Inflammatory macrophage treated with lipopolysaccharide for 4 hours (primary cell): ENCODE measurements around the gene TXLNG.

Experiments
- DNase-seq: peaks from one replicate; pipeline ENCODE4 v3.0.0-alpha.2; 2020

TXLNG gene

DNA sequence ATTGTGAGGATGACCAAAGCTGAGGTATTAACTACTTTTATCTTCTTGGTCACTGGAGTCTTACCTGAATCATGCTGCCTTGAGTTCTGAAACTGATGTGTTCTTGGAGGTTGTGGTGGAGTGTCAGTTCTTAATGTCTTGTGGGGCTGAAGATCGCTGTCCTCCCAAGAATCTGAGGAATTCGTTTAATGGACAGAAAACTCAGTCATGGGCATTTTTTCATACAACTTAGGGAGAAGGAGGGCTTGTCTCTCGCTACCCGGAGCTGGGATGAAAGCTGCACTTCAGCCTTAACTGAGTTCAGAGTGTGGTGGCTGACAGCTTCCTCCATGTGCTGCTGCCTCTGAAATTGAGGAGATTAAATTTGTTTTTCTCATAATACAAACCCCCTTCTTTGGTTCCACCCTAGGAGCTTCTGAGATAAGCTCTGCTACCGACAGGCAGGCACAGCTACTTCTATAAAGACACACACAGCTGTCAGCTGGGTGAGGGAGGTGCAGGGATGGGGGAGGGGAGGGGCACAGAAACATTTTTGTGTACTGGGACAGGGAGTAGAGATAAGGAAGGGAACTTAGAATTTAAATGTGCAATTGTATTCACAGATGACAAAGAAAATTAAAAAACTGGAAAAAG, 53.1 kb downstream of the TXLNG start:
- no peak for DNase-seq

- peak; percentile 9 for DNase-seq
Measured at GRCh38 chrX:16839852-16840460, 53.7 kb downstream of the TXLNG start.

GRCh38 chrX:16842684-16843083, 56.4 kb downstream of the TXLNG start:
- DNase-seq: no peak

- no peak for DNase-seq
Measured at GRCh38 chrX:16843208-16843909, 57.1 kb downstream of the TXLNG start.

GRCh38 chrX:16845686-16846085, 59.4 kb downstream of the TXLNG start:
- DNase-seq: no peak

GRCh38 chrX:16848541-16848940, 62.3 kb downstream of the TXLNG start:
- no peak for DNase-seq

DNA sequence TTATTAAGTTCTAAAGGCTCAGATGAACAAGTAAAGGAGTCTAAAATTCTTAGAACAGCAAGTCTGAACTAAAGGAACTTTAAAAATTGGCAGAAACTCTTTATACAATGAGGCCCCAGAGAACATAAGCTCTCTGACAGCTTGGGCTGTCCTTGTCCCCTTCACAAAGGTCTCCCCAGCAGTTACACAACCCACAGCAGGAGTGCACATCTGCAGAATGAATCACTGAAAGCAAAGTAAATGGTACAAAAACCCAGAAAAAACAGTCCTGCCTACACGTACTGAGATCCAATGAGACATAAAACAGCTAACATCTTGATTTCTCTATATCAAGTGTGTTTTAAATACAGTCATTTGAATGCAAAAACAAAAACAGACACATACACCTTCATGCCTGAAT, 65.2 kb downstream of the TXLNG start:
- no peak for DNase-seq

DNA sequence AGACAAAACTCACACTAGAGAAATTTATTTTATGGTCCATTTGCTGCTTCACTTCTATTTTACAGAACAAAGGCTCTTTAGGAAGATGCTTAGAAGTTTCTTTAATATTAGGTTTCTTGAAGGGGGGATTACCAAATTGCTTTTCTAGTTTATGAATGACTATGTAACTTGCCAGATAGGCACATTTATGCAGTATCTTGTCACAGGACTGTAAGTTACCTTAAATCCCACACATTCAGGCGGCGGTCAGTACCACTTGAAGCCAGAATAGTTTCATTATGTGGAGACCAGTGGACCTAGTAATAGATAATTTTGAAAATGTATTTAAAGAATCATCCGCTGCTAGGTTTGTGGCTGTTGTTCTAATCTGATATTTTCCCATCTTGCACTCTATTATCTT, 65.6 kb downstream of the TXLNG start:
- no peak for DNase-seq

- no peak for DNase-seq
Measured at GRCh38 chrX:16852617-16853179, 66.4 kb downstream of the TXLNG start.

- no peak for DNase-seq
Measured at GRCh38 chrX:16853537-16853936, 67.3 kb downstream of the TXLNG start.

DNA sequence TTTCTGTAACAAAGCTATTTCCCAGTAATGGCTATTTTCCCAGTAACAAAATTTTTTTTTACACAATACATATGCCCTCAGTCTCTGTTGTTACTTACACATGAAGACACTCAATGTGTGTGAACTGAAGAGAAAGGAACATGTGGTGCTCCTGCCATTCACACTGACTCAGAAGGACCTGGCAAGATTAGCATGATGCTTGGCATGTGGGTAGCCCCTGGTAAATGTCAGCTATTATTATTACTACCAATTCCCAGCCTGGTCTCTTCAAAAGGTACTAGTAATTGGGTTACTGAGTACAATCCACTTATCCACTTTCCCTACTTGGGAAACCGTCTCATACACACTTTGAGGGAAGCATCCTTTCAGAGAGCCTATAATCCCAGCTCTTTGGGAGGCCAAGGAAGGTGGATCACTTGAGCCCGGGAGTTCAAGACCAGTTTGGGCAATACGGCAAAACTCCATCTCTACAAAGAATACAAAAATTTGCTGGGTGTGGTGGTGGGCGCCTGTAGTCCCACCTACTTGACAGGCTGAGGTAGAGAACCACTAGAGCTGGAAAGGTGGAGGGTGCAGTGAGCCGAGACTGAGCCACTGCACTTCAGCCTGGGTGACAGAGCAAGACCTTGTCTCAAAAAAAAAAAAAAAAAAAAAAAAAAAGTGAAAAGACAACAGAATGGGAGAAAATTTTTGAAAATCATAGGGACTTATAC, 69.3 kb downstream of the TXLNG start:
- no peak for DNase-seq

- peak; percentile 42 for DNase-seq
Measured at GRCh38 chrX:16856076-16856404, 69.8 kb downstream of the TXLNG start.

DNA sequence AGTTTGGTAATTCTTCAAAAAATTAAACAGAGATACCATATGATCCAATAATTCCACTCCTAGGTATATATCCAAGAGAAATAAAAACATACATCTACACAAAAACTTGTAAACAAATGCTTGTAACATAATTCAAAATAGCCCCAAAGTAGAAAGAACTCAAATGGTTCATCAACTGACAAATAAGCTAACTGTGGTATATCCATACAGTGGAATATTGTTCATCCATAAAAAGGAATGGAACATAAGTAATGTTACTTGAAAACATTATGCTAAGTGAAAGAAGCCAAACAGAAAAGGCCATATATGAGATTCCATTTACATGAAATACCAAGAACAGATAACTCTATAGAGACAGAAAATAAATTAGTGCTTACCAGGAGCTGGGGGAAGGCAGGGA, 70.5 kb downstream of the TXLNG start:
- no peak for DNase-seq

DNA sequence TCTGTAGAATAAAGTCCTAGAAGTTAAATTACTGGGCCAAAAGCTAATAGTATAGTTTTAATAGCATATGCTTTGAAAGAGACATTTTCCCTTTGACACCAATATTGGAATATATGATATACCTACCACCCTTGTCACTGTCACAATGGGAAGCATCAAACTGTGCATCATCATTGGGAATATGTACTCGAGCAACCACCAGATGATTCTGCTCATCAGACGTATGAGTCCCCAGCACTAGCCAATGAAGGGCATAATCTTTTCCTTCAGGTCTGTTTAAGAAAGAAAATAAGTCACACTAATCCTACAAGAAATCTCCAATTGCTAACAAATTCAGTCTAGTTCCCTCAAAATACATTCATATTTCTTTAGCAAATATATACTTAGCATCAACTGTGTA, 76.6 kb downstream of the TXLNG start:
- no peak for DNase-seq

- no peak for DNase-seq
Measured at GRCh38 chrX:16867947-16868346, 81.7 kb downstream of the TXLNG start.

GRCh38 chrX:16868920-16869319, 82.7 kb downstream of the TXLNG start:
- DNase-seq: no peak

DNA sequence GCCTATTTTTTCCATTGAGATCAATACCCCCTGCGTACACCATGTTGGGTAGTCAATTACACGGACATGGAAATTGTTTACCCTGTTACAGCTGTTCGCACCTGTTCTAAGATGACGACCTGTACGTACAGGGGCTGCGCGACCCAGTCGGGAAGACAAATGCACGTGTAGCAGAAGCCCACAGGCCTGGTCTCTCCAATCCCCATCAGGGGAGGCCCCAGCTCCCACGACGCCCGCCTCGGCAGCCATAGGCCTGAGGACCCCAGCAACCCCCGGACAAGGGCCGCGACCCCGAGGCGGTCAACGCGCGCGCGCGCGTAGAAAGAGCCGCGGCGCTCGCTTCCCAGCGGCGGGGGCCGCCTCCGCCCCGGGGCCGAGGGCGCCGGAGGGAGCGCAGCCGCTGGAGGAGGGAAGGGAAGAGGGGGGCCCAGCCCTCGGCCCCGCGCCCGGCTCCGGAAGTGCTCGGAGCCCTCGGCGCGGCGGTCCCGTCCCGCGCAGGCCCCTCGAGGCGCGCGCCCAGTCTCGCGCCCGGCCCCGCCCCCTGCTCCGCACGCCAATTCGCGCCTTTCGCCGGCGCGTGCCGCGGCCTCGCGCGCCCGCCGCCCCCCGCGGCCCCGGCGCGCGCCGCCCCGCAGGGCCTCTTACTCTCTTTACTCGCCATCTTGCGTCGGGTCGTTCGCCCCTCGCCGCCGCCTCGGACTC, 83.3 kb downstream of the TXLNG start:
- peak; percentile 23 for DNase-seq

DNA sequence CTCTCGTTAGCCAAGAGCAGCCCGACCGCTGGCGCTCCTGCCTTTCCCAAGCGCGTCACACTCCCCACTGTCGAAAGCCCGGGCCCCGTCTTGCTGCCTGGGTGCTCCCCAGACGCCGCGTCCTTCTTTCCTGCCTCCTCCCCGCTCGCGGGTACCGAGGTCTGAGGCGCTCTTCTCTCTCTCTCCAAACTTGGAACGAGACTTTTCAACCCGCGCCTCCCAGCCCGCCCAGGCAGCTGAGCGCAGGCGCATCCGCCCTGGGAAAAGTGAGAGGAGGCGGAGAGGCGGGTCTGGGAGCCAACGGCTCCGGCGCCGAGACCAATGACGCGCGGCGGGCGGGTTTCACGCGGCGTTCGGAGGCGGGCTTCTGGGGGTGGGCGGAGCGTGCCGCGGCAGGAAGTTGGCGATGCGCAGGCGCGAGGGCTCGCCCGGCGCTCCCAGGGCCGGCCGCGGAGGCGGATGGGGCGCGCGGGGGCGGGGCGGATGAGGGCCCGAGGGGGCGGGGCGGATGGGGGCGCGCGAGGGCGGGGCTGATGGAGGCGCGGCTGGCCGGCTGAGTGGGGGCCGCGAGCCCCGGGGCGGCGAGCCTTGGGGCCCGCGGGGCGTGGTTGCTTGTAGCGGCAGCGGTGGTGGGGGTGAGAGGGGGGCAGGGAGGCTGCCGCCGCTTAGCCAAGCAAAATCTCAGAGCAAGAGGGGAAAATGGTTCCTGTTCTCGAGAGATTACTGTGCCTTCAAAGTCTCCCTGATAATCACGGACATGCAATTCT, 84.0 kb downstream of the TXLNG start, which contains the start of gene RBBP7:
RBBP7 (minus strand) TSS at position 268 of the 767 bp plus-strand sequence. CDS start 309 bp downstream, outside the sequence.
- DNase-seq: peak; percentile 90

DNA sequence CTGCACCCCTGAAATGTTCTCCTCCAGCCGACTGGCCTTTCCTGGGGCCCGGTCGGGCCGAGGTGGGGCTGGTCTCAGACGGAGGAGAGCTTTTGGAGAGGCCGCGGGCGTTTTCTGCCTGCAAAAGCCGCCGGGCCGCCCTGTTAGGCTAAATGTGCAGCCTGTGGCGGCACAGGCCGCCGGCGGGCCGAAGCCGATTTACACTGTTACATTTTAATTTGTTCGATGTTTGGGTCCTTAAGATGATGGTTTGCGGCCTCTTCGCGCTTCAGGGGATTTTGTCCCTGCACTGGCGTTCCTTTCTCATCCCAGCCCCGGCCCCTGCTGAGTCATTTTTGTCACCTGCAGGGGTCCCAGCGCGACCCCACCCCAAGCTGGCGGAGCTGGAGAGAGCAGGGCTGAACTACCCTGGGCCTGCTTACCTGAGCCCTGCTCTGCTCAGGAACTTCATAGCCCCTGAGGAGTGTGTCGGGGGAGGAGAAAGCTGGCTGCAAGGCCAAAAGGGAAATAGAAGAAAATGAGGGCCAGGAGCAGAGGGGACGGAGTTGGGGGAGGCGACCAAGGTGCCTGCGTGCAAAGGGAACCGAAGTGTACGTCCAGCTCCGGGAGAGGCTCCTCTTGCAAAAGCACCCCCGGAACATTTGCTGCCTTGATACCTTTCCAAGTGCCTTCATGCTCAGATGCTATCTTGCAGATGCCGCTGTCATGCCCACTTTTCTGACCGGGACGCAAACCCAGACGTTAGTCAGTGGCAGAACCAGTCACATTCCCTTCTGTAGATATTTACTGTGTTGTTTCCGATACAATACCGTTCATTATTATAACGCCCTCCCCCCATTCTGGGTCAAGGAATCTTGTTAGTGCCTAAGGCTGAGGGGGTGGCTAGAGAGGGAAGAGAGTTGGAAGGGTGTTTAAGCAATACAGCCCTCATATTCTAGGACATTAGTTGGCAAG, 84.9 kb downstream of the TXLNG start:
- no peak for DNase-seq

- DNase-seq: no peak
Measured at GRCh38 chrX:16873106-16873505, 86.8 kb downstream of the TXLNG start.
